8988T (cell line): ENCODE results near the gene CEACAM1.
"Not testable (repeated sequence)": the region's sequence is repeated elsewhere in the genome, so short reads cannot be mapped to it uniquely, and the experiment has no call there.

Source experiments
- DNase-seq: peaks from one replicate; pipeline ENCODE4 v3.0.0; 2011

CEACAM1 gene

DNA sequence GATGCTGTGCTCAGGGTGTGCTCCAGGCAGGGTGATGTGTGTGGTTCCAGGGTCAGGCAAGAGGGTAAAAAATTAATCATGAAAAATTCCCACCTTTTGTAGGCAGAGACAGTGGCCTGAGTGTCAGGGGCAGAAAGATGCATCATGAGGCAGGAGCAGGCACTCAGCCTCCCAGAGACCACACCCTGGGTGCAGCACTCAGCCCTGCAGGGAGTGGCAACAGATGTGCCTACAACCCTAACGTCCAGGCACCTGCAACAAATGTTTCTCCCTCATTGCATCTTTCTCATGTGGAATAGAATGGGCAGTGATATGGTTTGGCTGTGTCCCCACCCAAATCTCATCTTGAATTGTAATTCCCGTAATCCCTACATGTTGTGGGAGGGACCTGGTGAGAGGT is 19.6 kb upstream of the CEACAM1 start:
- DNase-seq, result no peak

DNA sequence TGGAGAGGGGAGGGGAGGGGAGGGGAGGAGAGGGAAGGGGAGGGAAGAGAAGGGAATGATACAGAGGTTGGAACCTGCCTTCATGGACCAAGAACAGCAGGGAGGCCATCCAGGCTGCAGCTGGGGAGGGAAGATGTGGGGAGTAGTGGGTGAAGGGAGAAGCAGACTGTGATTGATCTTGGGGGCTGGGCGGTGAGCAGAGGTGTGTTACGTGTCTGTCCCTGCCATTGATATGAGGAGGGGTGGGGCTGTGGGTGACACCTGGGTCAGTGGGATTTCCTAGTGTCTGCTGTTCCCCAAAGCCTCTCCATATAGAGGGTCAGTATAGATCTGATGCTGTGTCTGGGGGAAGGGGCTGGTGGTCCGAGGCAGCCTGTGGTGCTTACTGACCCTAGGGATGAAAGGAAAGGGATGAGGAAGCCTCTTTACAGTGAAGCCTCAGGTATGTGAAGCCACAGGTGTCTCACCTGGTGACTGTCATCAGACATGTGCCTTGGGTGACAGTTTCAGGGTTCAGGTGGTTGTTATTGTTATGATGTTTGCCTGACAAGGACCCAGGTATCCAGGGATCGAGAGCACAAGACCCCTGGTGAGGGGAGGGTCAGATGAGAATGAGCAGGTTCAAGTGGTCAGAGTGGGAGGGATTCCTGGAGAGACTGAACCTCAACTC is 18.7 kb upstream of the CEACAM1 start:
- DNase-seq, result no peak

- DNase-seq, result no peak
These were observed 15.9 kb upstream of the CEACAM1 start for GRCh38 chr19:42544146-42544545.

DNA sequence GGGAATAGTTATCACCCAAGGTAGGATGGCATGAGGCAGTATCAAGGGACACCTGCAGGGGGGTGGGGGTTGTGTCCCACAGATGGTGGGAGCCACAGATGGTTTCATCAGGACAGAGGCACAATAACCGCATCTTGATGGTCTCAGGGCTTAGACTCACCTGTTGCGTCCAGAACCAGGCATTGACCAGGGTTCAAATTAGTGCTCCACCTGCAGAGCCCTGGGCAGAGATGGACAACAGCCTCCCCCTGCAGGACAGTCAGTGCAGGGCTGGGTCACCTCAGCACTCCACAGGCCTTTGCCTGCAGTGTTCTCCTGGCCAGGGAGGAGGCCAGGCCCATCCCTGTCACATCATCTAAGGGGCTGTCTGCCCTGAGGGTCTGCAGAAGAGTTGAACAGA is 14.5 kb upstream of the CEACAM1 start:
- DNase-seq, result no peak

DNA sequence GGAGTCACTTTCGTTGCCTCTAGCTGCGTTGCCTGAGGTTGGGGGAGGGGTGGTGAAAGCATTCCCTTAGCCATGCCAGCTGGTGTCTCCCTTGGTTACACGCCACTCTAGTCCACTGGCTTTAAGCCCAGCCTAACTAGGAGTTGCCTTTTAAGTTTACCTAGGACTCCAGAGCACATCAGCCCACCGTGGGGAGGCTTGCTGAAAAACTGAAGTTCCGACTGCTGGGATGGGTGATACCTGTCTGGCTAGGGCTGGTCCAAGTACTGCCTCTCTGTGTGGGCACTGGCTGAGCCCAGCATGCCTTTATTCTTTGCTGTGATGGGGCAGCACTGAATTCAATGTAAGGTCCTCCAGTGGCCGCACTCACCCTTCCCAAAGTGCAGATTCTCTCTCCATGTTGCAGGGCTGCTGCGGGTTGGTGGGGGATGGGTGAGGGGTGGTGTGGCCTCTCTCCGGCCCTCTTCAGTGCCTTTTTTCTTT is 11.8 kb upstream of the CEACAM1 start:
- no peak for DNase-seq

GRCh38 chr19:42538841-42539709 is 10.8 kb upstream of the CEACAM1 start:
- no peak for DNase-seq

- DNase-seq, result not testable (repeated sequence)
These were observed 7.0 kb upstream of the CEACAM1 start for GRCh38 chr19:42535276-42535675.

GRCh38 chr19:42534391-42534790 is 6.1 kb upstream of the CEACAM1 start:
- no peak for DNase-seq

DNA sequence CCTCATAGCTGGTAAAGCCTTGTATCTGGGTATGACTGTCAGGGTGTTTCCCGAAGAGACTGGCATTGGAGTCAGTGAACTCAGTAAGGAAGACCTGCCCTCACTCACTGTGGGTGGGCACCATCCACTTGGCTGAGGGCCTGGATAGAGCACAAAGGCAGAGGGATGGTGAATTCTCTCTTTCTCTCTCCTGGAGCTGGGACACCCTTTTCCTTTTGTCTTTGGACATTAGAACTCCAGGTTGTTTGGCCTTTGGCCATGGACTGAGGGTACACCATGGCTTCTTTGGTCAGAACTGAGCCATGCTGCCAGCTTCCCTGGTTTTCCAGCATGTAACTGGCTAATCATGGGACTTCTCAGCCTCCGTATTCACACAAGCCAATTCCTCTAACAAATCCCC is 4.6 kb upstream of the CEACAM1 start:
- DNase-seq, result no peak

DNA sequence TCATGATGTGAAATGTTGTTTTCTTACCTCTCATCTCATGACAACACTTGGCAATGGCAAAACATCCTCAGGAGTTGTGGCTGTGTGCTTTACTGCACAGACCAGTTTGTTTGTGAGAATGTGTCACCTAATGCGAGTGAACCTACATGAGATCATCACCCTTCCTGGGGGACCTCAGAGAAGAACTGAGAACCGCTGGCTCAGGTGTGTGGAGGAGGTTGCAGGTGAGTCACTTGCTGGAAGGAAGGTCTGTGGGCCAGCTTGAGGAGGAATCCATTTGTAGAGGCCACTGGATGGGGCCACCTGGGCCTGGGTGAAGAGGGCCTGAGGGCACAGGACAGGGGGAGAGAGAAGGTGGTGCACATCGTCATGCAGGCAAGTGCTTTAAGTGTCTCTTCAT is 3.0 kb upstream of the CEACAM1 start:
- no peak for DNase-seq

DNA sequence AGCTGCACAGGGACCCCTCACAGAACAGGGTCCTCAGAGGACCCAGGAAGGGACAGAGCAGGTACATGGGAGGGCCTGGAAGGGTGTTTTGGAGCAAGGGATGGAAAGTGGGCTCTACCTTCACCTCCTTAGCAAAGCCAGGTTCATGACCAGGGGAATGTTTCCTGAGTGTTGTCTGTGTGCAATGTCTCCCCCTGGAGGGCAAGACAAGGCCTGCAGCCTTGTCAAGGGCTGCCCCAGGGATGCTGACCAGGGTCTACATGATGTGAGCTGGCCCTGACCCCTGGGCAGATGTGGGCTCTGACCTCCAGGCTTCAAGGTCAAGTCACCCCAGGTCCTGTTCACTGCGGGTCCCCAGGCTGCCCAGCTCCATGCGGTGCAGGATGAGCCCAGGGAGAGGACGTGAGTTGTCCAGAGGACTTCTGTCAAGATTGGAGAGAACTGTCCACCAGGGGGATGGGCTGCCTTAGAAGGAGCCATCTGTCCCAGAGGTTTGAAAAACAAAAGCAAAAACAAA is 1.0 kb upstream of the CEACAM1 start:
- DNase-seq, result peak; percentile 26

- no peak for DNase-seq
These were observed 3.3 kb downstream of the CEACAM1 start for GRCh38 chr19:42524943-42525342.

GRCh38 chr19:42524250-42524649 is 4.0 kb downstream of the CEACAM1 start:
- DNase-seq, result no peak

- not testable (repeated sequence) for DNase-seq
These were observed 6.0 kb downstream of the CEACAM1 start for GRCh38 chr19:42522262-42522661.

DNA sequence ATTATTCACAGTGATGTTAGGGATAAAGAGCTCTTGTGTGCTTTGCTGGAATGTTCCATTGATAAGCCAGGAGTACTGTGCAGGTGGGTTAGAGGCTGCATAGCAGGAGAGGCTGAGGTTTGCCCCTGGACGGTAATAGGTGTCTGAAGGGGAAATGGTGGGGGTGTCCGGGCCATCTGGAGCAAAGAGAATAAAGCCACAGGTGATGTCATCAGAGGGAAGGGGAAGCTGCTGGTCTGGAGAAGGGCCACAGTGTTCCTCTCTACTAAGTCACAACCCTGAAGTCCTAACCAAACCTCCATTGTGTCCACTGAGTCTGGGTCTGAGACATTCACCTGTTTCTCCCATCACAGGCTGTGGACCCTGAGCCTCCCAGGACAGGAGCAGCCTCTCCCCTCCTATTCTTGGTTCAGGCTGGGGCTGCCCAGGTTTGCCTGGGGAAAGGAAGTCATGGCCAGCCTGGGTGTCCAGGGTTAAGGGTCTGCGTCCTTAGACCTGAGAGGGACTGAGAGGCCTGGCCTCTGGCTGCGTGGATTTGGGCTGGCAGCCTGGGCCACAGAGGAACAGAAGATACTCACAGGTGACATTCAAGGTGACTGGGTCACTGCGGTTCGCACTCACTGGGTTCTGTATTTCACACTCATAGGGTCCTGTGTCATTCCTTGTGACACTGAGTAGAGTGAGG is 6.8 kb downstream of the CEACAM1 start:
- DNase-seq, result no peak

DNA sequence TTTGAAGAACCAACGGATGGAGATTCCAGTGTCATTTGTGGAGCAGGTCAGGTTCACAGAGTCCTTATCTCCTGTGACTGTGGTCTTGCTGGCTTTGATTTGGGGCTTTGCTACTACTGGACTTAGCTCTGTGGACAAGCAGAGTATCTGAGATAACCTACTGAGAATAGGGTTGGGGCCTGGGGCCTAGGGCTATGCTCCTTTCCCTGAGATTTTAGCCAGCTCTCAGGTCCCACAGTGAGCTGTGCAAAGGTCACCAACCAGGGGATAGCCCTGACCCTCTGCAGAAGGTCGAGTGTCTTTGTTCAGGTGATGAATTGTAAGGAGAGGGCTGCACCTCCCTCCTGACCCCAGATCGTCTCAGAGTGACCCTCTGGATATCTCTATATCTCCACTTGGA is 9.2 kb downstream of the CEACAM1 start:
- DNase-seq, result no peak

DNA sequence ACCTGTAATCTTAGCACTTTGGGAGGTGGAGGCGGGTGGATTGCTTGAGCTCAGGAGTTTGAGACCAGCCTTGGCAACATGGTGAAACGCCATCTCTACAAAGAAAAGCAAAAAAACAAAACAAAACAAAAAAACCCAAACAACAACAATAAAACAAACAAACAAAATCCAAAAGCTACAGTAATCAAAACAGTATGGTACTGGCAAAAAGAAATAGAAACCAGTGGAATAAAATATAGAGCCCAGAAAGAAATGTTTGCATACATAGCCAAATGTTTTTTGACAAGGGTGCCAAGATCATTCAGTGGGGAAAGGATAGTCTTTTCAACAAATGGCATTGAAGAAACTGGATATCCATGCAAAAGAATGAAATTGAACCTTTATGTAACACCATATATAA is 11.5 kb downstream of the CEACAM1 start:
- no peak for DNase-seq

GRCh38 chr19:42515241-42515832 is 12.9 kb downstream of the CEACAM1 start:
- no peak for DNase-seq

DNA sequence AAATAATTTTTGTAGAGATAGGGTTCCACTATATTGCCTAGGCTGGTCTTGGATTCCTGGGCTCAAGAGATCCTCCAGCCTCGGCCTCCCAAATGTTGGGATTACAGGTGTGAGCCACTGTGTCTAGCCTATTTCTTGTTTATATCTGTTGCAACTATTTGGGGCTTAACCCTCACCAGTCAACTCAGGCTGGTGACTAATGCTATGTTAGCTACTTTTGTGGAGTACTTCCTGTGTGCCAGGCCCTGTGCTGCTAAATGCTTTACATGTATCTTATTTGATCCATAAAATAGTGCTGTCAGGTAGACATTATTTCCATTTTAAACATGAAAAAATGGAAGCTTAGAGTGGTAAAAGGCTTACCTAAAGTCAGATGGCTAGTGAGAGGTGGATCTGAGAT is 13.8 kb downstream of the CEACAM1 start:
- no peak for DNase-seq

DNA sequence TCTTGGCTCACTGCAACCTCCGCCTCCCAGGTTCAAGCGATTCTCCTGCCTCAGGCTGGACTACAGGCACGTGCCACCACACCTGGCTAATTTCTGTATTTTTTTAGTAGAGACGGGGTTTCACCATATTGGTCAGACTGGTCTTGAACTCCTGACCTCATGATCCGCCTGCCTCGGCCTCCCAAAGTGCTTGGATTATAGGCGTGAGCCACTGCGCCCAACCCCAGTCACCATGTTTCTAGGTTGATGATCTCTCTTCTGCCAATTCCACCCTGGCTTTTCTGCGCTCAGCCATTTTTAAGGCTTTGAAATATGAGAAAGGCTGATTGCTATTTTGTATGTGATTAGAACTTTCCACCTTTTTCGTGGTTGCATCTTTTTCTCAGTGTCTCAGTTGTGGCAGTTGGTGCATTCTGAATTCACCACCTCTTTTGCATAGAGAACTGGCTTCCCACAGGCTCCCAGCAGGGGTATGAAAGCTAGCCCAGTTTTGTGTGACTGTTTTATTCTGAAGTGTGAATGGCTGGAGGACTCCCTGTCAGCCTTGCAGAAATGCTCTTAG is 15.5 kb downstream of the CEACAM1 start:
- DNase-seq, result no peak

DNA sequence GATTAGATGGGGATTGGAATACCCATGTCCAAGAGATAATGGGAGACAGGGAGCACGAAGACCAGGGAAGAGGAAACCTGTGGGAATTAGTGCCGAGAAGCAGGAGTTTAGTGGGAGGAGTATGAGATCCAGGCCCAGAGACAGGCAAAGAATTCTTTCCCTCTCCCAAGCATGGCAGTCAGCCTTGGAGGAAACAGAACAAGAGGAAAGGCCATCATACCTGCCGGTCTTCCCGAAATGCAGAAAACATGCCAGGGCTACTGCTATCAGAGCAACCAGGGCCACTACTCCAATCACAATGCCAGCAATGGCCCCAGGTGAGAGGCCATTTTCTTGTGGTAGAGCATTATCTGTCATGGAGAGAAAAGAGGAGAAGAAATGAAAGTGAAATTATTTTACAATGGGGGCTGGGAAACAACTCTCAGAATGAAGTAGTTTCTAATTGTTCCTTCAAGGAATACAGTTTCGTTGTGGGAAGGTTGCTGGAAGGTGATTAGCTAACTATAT is 16.1 kb downstream of the CEACAM1 start:
- no peak for DNase-seq

- DNase-seq, result no peak
These were observed 16.9 kb downstream of the CEACAM1 start for GRCh38 chr19:42511340-42511739.
